GM12864 (cell line): ENCODE data around the gene CYTH4.

Experiments
- DNase-seq: peaks from one replicate; pipeline ENCODE4 v3.0.0-alpha.2; 2011; ENCODE audit warnings: low read depth
- H3K4me3 ChIP-seq: 2 replicates; pipeline ENCODE4 v1.5.1; 2011; ENCODE audit warnings: mild to moderate bottlenecking, low read depth, low read length, control low read depth
- TF ChIP-seq, protein P1 (sequence below): IDR thresholded peaks from 2 replicates; pipeline ENCODE4 v1.5.1; 2011; ENCODE audit warnings: low read depth, mild to moderate bottlenecking, moderate library complexity, low read length, control low read depth, inconsistent platforms; ENCODE audit errors: missing control alignments

CYTH4 gene

DNA sequence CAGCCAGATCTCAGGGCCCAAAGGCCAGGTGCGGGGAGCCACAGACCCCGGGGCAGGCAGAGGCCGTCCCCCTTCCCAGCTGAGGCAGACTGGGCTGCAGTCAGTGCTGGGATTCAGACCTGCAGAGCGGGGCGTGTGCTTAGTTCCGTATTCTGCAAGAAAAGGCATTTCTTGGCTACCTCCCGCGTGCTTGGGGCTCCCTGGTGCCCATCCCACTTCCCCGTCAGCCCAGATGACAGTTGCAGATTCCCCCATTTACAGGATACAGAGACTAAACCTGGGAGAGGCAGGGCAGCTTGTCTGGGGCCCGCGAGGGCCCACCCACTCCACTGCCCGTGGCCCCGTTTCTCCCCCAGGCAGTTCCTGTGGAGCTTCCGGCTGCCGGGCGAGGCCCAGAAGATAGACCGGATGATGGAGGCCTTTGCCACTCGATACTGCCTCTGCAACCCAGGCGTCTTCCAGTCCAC, 18.3 kb downstream of the CYTH4 start:
- no peak for DNase-seq
- TF ChIP-seq, protein P1, sequence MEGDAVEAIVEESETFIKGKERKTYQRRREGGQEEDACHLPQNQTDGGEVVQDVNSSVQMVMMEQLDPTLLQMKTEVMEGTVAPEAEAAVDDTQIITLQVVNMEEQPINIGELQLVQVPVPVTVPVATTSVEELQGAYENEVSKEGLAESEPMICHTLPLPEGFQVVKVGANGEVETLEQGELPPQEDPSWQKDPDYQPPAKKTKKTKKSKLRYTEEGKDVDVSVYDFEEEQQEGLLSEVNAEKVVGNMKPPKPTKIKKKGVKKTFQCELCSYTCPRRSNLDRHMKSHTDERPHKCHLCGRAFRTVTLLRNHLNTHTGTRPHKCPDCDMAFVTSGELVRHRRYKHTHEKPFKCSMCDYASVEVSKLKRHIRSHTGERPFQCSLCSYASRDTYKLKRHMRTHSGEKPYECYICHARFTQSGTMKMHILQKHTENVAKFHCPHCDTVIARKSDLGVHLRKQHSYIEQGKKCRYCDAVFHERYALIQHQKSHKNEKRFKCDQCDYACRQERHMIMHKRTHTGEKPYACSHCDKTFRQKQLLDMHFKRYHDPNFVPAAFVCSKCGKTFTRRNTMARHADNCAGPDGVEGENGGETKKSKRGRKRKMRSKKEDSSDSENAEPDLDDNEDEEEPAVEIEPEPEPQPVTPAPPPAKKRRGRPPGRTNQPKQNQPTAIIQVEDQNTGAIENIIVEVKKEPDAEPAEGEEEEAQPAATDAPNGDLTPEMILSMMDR, result no peak
- no peak overlapping the region for H3K4me3 ChIP-seq

DNA sequence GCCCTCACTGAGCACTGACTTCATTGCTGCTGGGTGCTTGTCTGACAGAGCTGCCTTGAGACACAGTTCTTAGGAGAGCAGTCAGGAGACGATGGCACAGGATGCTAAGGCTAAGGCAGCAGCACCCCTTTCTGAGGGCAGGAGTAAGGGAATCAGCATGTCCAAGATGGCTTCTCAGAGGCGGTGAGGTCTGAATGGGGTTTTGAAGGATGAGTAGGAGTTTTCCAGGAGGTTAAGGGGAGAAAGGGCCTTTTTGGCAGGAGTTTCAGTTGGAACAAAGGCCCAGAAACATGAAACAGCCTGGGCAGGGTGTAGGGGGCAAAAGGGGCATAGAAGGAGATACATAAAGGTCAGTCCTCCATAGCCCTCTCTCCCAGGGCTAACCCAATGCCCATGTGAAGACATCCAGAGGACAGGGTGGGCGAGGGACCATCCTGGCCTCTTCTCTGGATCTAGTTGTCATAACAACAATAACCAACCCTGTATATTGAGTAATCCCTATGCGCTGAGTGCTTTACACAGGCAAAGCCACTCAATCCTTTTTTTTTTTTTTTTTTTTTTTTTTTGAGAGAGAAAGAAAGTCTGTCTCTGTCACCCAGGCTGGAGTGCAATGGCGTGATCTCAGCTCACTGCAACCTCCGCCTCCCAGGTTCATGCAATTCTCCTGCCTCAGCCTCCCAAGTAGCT, 19.0 kb downstream of the CYTH4 start:
- no peak for DNase-seq
- TF ChIP-seq, protein P1, result no peak
- H3K4me3 ChIP-seq, result no peak overlapping the region

DNA sequence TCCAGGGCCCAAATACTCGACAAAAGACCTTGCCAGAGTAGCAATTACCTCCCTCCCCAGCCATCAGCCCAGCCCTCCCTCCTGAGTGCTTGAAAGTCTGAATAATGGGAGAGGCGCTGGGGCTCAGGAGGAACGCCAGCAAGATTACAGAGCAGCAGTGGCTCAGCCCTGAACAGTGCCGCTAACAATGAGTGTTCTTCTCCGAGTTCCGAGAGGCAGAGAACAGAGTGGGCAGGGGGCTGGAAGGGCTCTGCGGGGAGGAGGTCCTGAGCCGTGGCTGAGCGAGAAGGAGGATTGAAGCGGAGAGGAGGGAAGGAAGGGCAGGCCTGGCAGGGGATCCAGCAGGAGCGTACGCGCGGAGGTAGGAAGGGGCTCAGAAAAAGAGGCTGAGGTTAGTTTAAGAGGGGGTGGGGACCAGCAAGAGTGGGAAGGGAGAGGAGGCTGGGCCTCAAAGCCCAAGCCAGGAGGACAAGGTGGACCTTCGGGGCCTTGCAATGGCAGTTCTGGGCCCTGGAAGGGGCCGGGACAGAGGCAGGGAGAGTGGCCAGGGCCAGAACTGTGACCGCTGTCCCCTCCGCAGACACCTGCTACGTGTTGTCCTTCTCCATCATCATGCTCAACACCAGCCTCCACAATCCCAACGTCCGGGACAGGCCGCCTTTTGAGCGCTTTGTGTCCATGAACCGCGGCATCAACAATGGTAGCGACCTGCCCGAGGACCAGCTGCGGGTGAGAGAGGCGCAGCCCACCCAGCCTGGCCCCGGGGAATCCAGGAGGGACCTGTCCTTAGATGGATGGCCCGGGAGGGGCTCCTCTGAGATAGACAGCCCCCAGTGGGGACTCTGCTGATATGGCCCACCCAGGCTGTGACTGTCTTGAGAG, 20.6 kb downstream of the CYTH4 start:
- H3K4me3 ChIP-seq, result no peak overlapping the region
- no peak for DNase-seq
- TF ChIP-seq, protein P1, result no peak

DNA sequence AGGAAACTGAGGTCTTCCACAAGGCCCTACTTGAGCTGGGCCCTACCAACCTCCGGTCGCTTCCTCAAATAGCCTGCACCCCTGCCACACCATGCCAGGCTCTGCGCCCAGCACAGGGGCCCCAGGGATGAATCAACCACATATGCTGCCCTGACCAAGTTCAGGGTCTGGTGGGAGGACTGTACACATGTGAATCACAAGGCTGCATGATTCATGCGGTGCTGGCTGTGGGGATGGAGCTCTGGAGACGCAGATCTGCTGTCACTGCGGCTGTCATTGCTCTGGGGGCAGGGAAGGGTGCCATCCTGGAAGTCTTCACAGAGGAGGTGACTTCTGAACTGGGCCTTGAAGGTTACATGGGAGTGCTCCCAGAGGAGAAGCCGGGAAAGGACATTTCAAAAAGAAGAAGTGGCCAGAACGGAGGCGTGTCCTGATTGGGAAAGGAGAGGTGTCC, 21.5 kb downstream of the CYTH4 start:
- TF ChIP-seq, protein P1, result no peak
- DNase-seq, result no peak
- H3K4me3 ChIP-seq, result no peak overlapping the region

- no peak overlapping the region for H3K4me3 ChIP-seq
- no peak for DNase-seq
- TF ChIP-seq, protein P1, result no peak
Observed at GRCh38 chr22:37304595-37305343, 22.5 kb downstream of the CYTH4 start.

- TF ChIP-seq, protein P1, result no peak
- no peak overlapping the region for H3K4me3 ChIP-seq
- no peak for DNase-seq
Observed at GRCh38 chr22:37305887-37306286, 23.6 kb downstream of the CYTH4 start.
